SU-DHL-6 (cell line): ENCODE results near the gene KLHL25.

Source experiments
- EZH2phosphoT487 ChIP-seq: fragments of 200-600 bp; sonication (generic), shearing (Covaris generic); conservative IDR thresholded peaks from 2 replicates; pipeline ENCODE4 v1.6.1; 2018; ENCODE audit warnings: mild to moderate bottlenecking, antibody characterized with exemption, low read length, moderate library complexity, mixed read lengths
- TF ChIP-seq, protein P1 (sequence below): fragments of 200-600 bp; sonication (generic); IDR thresholded peaks from one replicate; pipeline ENCODE4 v1.5.1; 2017; ENCODE audit warnings: antibody characterized with exemption, mild to moderate bottlenecking, low read length, moderate library complexity; ENCODE audit not compliant: insufficient read depth, poor library complexity, severe bottlenecking

DNA sequence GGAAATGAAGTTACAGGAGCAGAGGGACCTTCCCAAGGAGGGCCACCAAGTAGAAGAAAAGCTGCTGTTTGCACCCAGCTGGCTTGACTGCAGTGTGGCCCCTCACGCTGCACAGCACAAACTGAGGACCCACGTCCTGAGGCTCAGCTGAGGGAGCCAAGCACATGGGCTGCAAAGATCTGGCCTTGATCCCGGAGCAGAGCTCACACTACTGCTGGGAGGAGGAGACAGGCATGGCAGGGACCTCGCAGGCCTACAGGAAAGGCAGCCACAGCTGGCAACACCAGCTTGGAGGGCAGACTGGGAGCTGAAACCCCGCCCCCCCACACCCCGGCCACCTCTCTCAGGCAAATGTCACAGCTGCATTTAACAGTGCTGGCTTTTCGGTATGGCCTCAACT, 39.7 kb downstream of the KLHL25 start:
- TF ChIP-seq, protein P1, sequence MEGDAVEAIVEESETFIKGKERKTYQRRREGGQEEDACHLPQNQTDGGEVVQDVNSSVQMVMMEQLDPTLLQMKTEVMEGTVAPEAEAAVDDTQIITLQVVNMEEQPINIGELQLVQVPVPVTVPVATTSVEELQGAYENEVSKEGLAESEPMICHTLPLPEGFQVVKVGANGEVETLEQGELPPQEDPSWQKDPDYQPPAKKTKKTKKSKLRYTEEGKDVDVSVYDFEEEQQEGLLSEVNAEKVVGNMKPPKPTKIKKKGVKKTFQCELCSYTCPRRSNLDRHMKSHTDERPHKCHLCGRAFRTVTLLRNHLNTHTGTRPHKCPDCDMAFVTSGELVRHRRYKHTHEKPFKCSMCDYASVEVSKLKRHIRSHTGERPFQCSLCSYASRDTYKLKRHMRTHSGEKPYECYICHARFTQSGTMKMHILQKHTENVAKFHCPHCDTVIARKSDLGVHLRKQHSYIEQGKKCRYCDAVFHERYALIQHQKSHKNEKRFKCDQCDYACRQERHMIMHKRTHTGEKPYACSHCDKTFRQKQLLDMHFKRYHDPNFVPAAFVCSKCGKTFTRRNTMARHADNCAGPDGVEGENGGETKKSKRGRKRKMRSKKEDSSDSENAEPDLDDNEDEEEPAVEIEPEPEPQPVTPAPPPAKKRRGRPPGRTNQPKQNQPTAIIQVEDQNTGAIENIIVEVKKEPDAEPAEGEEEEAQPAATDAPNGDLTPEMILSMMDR = no peak
- TF ChIP-seq EZH2phosphoT487 = no peak
